ENCODE measurements around the gene PPP1R3C. TPM values are rescaled to one million over a fixed set of nuclear protein-coding genes. Genes with fewer than 3 reads are reported as not detected.
A peak's percentile ranks its signal among the peaks of the same experiment; 100 is the strongest.

The PPP1R3C gene
- total RNA-seq, 1 donor from 2014 or later: 29.5 TPM

DNA sequence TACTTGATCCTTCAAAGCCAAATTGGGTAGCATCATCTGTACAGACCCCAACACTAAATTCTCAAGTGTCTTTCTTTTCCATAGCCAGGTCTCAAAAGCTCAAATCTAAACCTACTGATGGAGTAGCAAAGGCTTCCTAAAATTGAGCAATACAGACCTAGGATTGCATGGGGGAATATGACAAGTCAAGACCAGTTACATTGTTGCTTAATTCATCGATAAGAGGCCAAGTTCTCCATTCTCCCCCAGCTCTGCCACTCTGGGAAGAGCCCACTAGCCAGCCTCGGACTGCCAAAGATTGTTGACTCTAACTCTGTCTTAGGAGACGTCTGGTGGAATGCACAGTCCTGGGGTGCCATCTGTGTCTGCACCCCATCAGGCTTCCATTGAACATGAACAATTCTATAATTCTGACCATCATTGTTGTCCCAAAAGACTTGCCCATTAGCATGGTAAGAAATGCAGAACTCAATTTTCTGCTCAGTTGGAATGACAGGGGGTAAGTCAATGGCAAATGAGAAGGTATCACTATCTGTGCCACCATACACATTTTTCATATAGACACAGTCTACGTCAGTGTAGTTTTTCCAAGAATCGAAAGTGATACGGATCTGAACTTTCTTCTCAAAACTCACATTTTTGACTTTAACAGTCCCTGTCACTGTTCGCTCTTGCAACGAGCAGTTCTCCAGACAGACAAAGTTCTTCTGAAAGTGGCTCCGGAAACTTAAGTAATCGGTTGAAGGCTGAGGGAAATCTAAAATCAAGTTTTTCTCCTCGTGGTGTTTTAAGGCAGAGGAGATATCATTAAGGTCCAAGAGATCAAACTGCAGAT lies 2.9 kb downstream of the PPP1R3C start:
- Mint-ChIP-seq H3K36me3 (ENCODE audit: insufficient read depth) (peaks cover 33% of the 10 kb centered on the region), H3K9me3 (ENCODE audit: low read depth) (peaks cover 3% of the 10 kb centered on the region), H3K27me3 (peaks cover 7% of the 10 kb centered on the region), H3K27ac (no peak overlapping the region), H3K4me3 (ENCODE audit: low read depth) (peak overlapping the region; percentile 58), H3K4me1 (ENCODE audit: low read depth) (peaks cover 27% of the 10 kb centered on the region)
- TF ChIP-seq, protein P1, sequence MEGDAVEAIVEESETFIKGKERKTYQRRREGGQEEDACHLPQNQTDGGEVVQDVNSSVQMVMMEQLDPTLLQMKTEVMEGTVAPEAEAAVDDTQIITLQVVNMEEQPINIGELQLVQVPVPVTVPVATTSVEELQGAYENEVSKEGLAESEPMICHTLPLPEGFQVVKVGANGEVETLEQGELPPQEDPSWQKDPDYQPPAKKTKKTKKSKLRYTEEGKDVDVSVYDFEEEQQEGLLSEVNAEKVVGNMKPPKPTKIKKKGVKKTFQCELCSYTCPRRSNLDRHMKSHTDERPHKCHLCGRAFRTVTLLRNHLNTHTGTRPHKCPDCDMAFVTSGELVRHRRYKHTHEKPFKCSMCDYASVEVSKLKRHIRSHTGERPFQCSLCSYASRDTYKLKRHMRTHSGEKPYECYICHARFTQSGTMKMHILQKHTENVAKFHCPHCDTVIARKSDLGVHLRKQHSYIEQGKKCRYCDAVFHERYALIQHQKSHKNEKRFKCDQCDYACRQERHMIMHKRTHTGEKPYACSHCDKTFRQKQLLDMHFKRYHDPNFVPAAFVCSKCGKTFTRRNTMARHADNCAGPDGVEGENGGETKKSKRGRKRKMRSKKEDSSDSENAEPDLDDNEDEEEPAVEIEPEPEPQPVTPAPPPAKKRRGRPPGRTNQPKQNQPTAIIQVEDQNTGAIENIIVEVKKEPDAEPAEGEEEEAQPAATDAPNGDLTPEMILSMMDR (IDR thresholded peaks at IDR 0.05; ENCODE audit: unreplicated experiment): no peak
- DNase-seq (ENCODE audit: low spot score, unreplicated experiment): no peak

DNA sequence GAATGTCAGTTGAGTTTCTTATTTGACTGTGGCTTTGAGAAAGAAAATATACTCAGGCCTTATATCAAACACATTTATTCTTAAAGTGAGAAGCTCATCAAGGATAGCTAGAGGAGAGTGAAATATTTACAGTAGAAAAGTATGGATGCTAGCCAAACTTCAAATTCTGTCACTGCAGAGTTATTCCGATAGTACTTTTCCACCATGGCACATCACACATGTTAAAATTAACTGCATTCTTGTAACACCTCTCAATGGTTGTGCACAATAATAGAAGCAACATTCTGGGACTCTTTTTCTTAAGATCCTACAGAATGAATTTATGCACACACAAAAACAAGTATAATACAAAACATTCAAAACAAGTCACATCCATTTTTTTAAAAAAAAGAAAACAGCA lies 4.5 kb downstream of the PPP1R3C start:
- Mint-ChIP-seq H3K36me3 (ENCODE audit: insufficient read depth) (peaks cover 39% of the 10 kb centered on the region), H3K27ac (no peak overlapping the region), H3K4me3 (ENCODE audit: low read depth) (peak overlapping the region; percentile 58), H3K9me3 (ENCODE audit: low read depth) (peaks cover 9% of the 10 kb centered on the region), H3K27me3 (peaks cover under 1% of the 10 kb centered on the region), H3K4me1 (ENCODE audit: low read depth) (peaks cover 25% of the 10 kb centered on the region)
- TF ChIP-seq, protein P1 (IDR thresholded peaks at IDR 0.05; ENCODE audit: unreplicated experiment): no peak
- no peak for DNase-seq (ENCODE audit: low spot score, unreplicated experiment)

DNA sequence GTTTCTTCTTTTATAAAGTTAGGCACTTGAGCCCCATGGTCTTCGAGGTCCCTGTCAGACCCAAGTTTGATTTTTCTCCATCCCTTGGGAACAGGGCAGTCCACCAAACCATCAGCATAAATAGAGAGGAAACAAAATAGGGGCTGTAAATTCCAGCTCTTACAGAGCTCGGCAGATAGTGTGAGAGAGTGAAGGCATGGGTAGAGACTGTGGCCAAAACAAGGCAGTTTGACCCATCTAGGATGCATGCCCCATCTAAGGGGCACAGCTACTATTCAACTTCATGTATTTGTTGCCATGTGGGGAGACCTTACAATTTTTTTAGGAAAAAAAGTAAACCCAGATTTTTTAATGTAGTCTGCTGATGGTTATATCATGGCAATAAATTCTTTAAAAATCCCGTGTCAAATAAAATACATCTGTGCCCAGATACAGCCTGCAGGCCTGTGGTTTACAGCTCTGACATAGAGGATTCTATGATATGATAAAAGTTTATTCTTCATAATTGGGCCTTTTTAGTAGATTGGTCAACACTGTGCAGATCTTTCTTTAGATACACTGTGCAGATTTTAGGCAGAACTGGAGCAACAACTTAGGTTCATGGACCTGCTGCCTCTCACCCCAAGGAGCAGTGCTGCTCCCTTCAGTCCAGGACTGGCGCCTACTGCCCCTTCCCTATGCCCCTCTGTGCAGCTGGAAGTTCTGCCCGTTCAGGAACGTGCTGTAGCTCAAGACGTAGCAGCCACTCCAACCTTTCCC lies 5.3 kb downstream of the PPP1R3C start:
- no peak for DNase-seq (ENCODE audit: low spot score, unreplicated experiment)
- TF ChIP-seq, protein P1 (IDR thresholded peaks at IDR 0.05; ENCODE audit: unreplicated experiment): no peak
- H3K36me3 Mint-ChIP-seq (ENCODE audit: insufficient read depth): peaks cover 46% of the 10 kb centered on the region
- H3K27me3 Mint-ChIP-seq: no peaks in the 10 kb centered on the region
- H3K4me1 Mint-ChIP-seq (ENCODE audit: low read depth): peaks cover 23% of the 10 kb centered on the region
- no peak overlapping the region for H3K4me3 Mint-ChIP-seq (ENCODE audit: low read depth)
- H3K27ac Mint-ChIP-seq: no peak overlapping the region
- H3K9me3 Mint-ChIP-seq (ENCODE audit: low read depth): peaks cover 15% of the 10 kb centered on the region

DNA sequence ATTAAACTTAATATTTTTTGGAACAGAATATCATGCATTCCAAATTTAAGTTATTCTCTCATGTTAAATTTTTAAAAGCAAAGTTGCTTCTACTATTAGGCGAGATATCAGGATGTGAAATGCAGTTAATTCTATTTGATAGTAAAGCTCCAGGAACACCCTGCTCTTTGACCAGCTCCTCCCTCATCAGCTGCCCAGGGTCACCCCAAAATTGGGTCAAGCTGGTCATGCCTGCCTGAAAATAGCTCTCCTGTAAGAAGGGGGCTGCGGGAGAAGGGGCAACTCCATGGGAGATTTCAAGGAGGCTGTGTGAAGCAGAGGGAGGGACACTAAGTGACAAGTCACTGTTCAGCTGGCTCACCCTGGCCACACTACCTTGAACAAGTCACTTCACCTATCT lies 5.9 kb downstream of the PPP1R3C start:
- TF ChIP-seq, protein P1 (IDR thresholded peaks at IDR 0.05; ENCODE audit: unreplicated experiment): no peak
- H3K36me3 Mint-ChIP-seq (ENCODE audit: insufficient read depth): peaks cover 47% of the 10 kb centered on the region
- no peak for DNase-seq (ENCODE audit: low spot score, unreplicated experiment)

DNA sequence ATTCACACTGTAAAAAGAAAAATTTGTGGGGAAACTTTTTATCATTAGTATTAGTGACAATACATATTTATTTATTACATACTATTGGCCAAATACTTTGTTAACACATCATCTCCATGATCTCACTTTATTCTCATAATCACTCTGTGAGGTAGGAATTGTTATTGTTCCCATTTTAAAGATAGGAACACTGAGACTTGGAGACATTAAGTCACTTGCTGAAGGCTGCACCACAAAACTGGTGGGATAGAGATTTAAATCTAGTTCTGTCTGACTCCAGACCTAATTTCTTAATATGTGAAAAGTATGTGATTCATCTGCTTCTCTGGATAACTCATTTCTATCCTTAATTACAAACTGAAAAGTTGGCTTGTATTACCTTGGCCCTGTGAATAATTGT lies 8.2 kb downstream of the PPP1R3C start:
- Mint-ChIP-seq H3K4me1 (ENCODE audit: low read depth) (peaks cover 8% of the 10 kb centered on the region), H3K27me3 (no peaks in the 10 kb centered on the region), H3K27ac (no peak overlapping the region), H3K9me3 (ENCODE audit: low read depth) (peaks cover 23% of the 10 kb centered on the region), H3K36me3 (ENCODE audit: insufficient read depth) (peaks cover 37% of the 10 kb centered on the region), H3K4me3 (ENCODE audit: low read depth) (no peak overlapping the region)
- DNase-seq (ENCODE audit: low spot score, unreplicated experiment): no peak
- TF ChIP-seq, protein P1 (IDR thresholded peaks at IDR 0.05; ENCODE audit: unreplicated experiment): no peak

More for the DNA sequence above, 5.9 kb downstream of the PPP1R3C start:
- Mint-ChIP-seq H3K27ac (no peak overlapping the region), H3K9me3 (ENCODE audit: low read depth) (peaks cover 18% of the 10 kb centered on the region), H3K27me3 (no peaks in the 10 kb centered on the region), H3K4me1 (ENCODE audit: low read depth) (peaks cover 20% of the 10 kb centered on the region), H3K4me3 (ENCODE audit: low read depth) (no peak overlapping the region)

Data from progenitor cell of endocrine pancreas (in vitro differentiated cells).